WERI-Rb-1 (cell line): ENCODE measurements around the gene GATA5.

Experiments
- DNase-seq: peaks from one replicate; pipeline ENCODE4 v3.0.0-alpha.2; 2020
- H3K27ac ChIP-seq: fragments of 250-450 bp; sonication (Bioruptor Pico); 2 replicates; pipeline ENCODE4 v1.5.1; 2020; ENCODE audit warnings: mild to moderate bottlenecking, moderate library complexity
- H3K27me3 ChIP-seq: fragments of 250-450 bp; sonication (Bioruptor Pico); 2 replicates; pipeline ENCODE4 v1.5.1; 2021; ENCODE audit warnings: mild to moderate bottlenecking, low read depth, moderate library complexity; ENCODE audit not compliant: insufficient read depth, severe bottlenecking
- H3K36me3 ChIP-seq: fragments of 250-450 bp; sonication (Bioruptor Pico); 2 replicates; pipeline ENCODE4 v1.5.1; 2020; ENCODE audit warnings: mild to moderate bottlenecking, moderate library complexity
- H3K4me3 ChIP-seq: 2 replicates; pipeline ENCODE4 v1.5.1; 2011; ENCODE audit warnings: low read depth, mild to moderate bottlenecking, control low read depth, low read length
- H3K9me3 ChIP-seq: fragments of 250-450 bp; sonication (Bioruptor Pico); 2 replicates; pipeline ENCODE4 v1.5.1; 2021; ENCODE audit warnings: mild to moderate bottlenecking, moderate library complexity; ENCODE audit not compliant: severe bottlenecking
- CTCF ChIP-seq: IDR thresholded peaks from 2 replicates; pipeline ENCODE4 v1.5.1; 2011; ENCODE audit warnings: low read depth, mild to moderate bottlenecking, control low read depth, inconsistent platforms, low read length

The GATA5 gene

GRCh38 chr20:62503401-62504178 is 27.8 kb upstream of the GATA5 start:
- Histone ChIP-seq H3K27ac (peak overlapping the region; percentile 49), H3K9me3 (no peaks in the 10 kb centered on the region), H3K4me3 (no peak overlapping the region), H3K36me3 (no peaks in the 10 kb centered on the region), H3K27me3 (no peaks in the 10 kb centered on the region)
- peak; percentile 62 for DNase-seq
- no peak for TF ChIP-seq CTCF

GRCh38 chr20:62502496-62503095 is 26.8 kb upstream of the GATA5 start:
- H3K36me3 ChIP-seq, result no peaks in the 10 kb centered on the region
- H3K27ac ChIP-seq, result peak overlapping the region; percentile 49; the same call in 1 of the 2 replicates
- no peaks in the 10 kb centered on the region for H3K27me3 ChIP-seq
- no peak for DNase-seq
- H3K4me3 ChIP-seq, result no peak overlapping the region
- no peaks in the 10 kb centered on the region for H3K9me3 ChIP-seq
- TF ChIP-seq CTCF, result no peak

DNA sequence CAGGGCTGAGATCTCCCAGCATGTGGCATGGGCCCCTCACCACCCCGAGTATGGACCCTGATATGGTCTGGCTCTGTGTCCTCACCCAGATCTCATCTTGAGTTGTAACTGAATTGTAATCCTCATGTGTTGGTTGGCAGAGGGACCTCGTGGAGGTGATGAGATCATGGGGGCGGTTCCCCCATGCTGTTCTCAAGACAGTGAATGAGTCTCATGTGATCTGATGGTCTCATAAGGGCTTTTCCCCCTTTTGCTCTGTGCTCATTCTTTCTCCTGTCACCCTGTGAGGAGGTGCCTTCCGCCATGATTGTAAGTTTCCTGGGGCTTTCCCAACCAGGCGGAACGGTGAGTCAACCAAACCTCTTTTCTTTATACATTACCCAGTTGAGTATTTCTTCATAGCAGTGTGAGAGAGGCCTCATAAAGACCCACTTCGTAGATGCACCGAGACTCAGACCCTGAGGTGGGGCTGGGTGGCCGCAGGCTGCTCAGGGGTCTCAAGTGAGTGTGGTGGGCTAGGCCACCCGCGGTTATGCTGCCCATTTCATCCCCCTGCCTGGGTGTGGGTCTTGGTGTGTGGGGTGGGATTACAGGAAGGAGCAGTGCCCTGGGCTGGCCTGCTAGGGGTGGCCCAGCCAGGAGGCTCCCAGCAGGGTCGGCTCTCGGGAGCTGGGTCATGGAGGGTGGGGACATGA is 26.2 kb upstream of the GATA5 start:
- no peak for DNase-seq
- Histone ChIP-seq H3K27me3 (no peaks in the 10 kb centered on the region), H3K27ac (no peak overlapping the region), H3K36me3 (no peaks in the 10 kb centered on the region), H3K9me3 (no peaks in the 10 kb centered on the region), H3K4me3 (no peak overlapping the region)
- TF ChIP-seq CTCF, result no peak

GRCh38 chr20:62500237-62500864 is 24.6 kb upstream of the GATA5 start:
- peak overlapping the region; percentile 14; the same call in 1 of the 2 replicates for H3K27ac ChIP-seq
- peak; percentile 89 for TF ChIP-seq CTCF
- no peaks in the 10 kb centered on the region for H3K27me3 ChIP-seq
- peak; percentile 84 for DNase-seq
- no peak overlapping the region for H3K4me3 ChIP-seq
- no peaks in the 10 kb centered on the region for H3K9me3 ChIP-seq
- no peaks in the 10 kb centered on the region for H3K36me3 ChIP-seq

DNA sequence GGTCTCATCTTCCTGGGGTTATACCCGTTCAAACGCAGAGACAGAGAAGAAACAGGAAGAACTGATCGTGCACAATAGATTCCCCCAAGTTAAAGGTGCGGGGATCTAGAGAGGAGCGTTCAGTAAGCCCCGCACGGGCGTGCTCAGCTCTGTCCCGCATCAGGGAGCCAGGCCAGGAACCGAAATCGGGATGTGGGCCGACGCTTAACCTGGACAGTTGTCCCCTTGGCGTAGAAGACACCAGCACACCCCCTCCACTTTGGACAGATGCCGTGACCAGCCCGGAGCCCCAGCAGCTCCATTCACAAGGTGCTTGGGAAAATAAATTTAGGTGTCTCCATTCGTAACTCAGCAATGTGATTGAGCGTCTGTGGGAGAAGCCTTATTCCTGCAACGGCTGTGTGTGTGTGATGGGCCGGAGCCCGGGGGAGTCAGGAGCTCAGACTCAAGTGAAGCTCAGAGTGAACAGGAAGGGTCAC is 24.0 kb upstream of the GATA5 start:
- Histone ChIP-seq H3K4me3 (no peak overlapping the region), H3K9me3 (no peaks in the 10 kb centered on the region), H3K36me3 (no peaks in the 10 kb centered on the region), H3K27ac (no peak overlapping the region), H3K27me3 (no peaks in the 10 kb centered on the region)
- no peak for TF ChIP-seq CTCF
- no peak for DNase-seq
